ENCODE results near the gene BLVRA.

The BLVRA gene

GRCh38 chr7:43735403-43735801 is 23.1 kb upstream of the BLVRA start:
- Histone ChIP-seq H3K4me3 (ENCODE audit: low read length) (no peak overlapping the region), H3K27me3 (replicated peaks; ENCODE audit: insufficient read depth, low read length) (no peaks in the 10 kb centered on the region), H3K4me2 (ENCODE audit: low read depth, low read length) (no peak overlapping the region), H3K27ac (ENCODE audit: low read length) (no peak overlapping the region), H4K20me1 (ENCODE audit: insufficient read depth, low read length) (no peaks in the 10 kb centered on the region), H3K36me3 (replicated peaks; ENCODE audit: insufficient read depth, low read length) (no peaks in the 10 kb centered on the region), H3K9me3 (replicated peaks; ENCODE audit: insufficient read depth, low read length) (no peaks in the 10 kb centered on the region), H2AFZ (ENCODE audit: low read length) (no peak overlapping the region), H3K4me1 (ENCODE audit: low read length) (0 out of 2 replicates have a peak, but pooled peaks cover 2% of the 10 kb centered on the region), H3K9me2 (replicated peaks; ENCODE audit: insufficient read depth, low read length) (no peaks in the 10 kb centered on the region), H3K9ac (ENCODE audit: low read length) (no peak overlapping the region), H3K79me2 (ENCODE audit: low read length) (no peaks in the 10 kb centered on the region), H3F3A (ENCODE audit: insufficient read depth, low read length) (no peaks in the 10 kb centered on the region)
- TF ChIP-seq EZH2phosphoT487 (IDR thresholded peaks at IDR 0.05; ENCODE audit: low read length) (no peak), EZH2 (optimal IDR thresholded peaks at IDR 0.05; ENCODE audit: low read depth, low read length) (no peak), CTCF (IDR thresholded peaks at IDR 0.05; ENCODE audit: low read length) (no peak)
- DNase-seq: no peak

DNA sequence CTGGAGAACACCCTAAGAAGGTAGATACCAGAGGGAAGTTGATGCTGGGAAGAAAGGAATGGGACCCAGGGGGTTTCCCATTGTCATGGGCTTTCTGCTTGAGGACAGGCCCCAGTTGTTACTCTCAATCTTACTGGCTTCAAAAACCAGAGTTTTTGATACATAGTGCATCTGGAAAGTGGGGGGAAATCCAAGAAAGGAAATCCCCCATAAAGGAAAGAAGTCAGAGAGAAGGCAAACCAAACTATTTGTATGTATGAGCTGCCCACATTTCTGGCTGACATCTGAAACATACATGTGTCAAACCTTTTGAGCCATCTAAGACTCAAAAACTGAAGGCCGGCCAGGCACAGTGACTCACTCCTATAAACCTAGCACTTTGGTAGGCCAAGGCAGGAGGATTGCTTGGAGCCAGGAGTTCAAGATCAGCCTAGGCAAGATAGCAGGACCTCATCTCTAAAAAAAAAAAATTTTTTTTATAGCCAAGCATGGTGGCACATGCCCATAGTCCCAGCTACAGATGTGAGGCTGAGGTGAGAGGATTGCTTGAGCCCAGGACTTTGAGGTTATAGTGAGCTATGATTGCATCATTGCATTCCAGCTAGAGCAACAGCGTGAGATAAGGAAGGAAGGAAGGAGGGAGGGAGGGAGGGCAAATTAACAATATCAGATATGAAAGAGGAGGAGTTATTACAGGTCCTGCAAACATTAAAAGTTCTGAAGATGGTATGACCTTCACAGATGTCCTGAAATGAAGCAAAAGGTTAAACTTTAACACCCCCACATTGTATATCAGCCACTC is 22.5 kb upstream of the BLVRA start:
- no peak overlapping the region for H3K4me2 ChIP-seq (ENCODE audit: low read depth, low read length)
- H3K79me2 ChIP-seq (ENCODE audit: low read length): no peaks in the 10 kb centered on the region
- H4K20me1 ChIP-seq (ENCODE audit: insufficient read depth, low read length): no peaks in the 10 kb centered on the region
- H3K27ac ChIP-seq (ENCODE audit: low read length): no peak overlapping the region
- no peaks in the 10 kb centered on the region for H3K4me1 ChIP-seq (ENCODE audit: low read length)
- no peaks in the 10 kb centered on the region for H3K9me2 ChIP-seq (replicated peaks; ENCODE audit: insufficient read depth, low read length)
- TF ChIP-seq CTCF (IDR thresholded peaks at IDR 0.05; ENCODE audit: low read length): no peak
- no peak for TF ChIP-seq EZH2phosphoT487 (IDR thresholded peaks at IDR 0.05; ENCODE audit: low read length)
- no peak for TF ChIP-seq EZH2 (optimal IDR thresholded peaks at IDR 0.05; ENCODE audit: low read depth, low read length)
- no peaks in the 10 kb centered on the region for H3F3A ChIP-seq (ENCODE audit: insufficient read depth, low read length)
- H3K9me3 ChIP-seq (replicated peaks; ENCODE audit: insufficient read depth, low read length): no peaks in the 10 kb centered on the region
- H3K27me3 ChIP-seq (replicated peaks; ENCODE audit: insufficient read depth, low read length): no peaks in the 10 kb centered on the region
- no peak overlapping the region for H3K4me3 ChIP-seq (ENCODE audit: low read length)
- H2AFZ ChIP-seq (ENCODE audit: low read length): no peak overlapping the region
- no peak overlapping the region for H3K9ac ChIP-seq (ENCODE audit: low read length)
- DNase-seq: no peak
- H3K36me3 ChIP-seq (replicated peaks; ENCODE audit: insufficient read depth, low read length): no peaks in the 10 kb centered on the region

DNA sequence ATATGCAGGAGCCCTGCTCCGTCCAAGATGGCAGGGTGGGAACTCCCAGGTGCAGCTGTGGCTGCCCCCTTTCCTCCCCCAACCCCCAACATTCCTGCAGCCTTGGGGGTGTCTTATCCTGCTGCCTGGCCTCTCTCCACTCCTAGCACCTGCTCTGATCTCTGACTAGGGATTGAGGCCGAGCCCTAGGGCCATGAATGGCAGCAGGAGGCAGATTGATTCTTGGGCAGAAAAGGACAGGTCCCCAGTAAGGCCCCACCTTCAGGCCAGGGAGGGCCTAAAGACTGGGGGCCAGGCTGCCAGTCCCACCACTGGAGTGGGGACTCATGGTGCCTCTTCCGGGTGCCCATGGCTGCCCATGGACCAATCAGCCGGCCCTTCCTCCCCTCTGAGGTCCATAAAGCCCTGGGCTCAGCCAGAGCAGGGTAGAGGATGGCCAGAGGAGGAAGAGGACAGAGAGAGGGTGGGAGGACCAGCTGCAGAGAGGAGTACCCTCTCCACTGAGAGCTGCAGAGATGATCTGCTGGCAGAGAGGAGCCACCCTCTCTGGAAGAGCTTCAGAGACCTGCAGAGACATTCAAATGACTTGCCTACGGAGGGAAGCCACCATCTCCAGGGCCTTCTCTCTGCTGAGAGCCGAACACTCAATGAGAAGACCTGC is 20.9 kb upstream of the BLVRA start:
- H4K20me1 ChIP-seq (ENCODE audit: insufficient read depth, low read length): no peaks in the 10 kb centered on the region
- H3K27me3 ChIP-seq (replicated peaks; ENCODE audit: insufficient read depth, low read length): no peaks in the 10 kb centered on the region
- H3K4me1 ChIP-seq (ENCODE audit: low read length): no peaks in the 10 kb centered on the region
- no peak overlapping the region for H2AFZ ChIP-seq (ENCODE audit: low read length)
- H3K9me3 ChIP-seq (replicated peaks; ENCODE audit: insufficient read depth, low read length): no peaks in the 10 kb centered on the region
- H3K9me2 ChIP-seq (replicated peaks; ENCODE audit: insufficient read depth, low read length): no peaks in the 10 kb centered on the region
- no peak overlapping the region for H3K4me3 ChIP-seq (ENCODE audit: low read length)
- H3K9ac ChIP-seq (ENCODE audit: low read length): no peak overlapping the region
- no peaks in the 10 kb centered on the region for H3K36me3 ChIP-seq (replicated peaks; ENCODE audit: insufficient read depth, low read length)
- no peak overlapping the region for H3K4me2 ChIP-seq (ENCODE audit: low read depth, low read length)
- H3K79me2 ChIP-seq (ENCODE audit: low read length): no peaks in the 10 kb centered on the region
- H3F3A ChIP-seq (ENCODE audit: insufficient read depth, low read length): no peaks in the 10 kb centered on the region
- no peak overlapping the region for H3K27ac ChIP-seq (ENCODE audit: low read length)
- TF ChIP-seq EZH2 (optimal IDR thresholded peaks at IDR 0.05; ENCODE audit: low read depth, low read length) (no peak), CTCF (IDR thresholded peaks at IDR 0.05; ENCODE audit: low read length) (no peak), EZH2phosphoT487 (IDR thresholded peaks at IDR 0.05; ENCODE audit: low read length) (no peak)
- DNase-seq: no peak
